CD4-positive, alpha-beta T cell treated with Interleukin-4 for 4 hours (primary cell): Measurements from ENCODE around the gene CINP.
"Not testable (repeated sequence)": the region's sequence is repeated elsewhere in the genome, so short reads cannot be mapped to it uniquely, and the experiment has no call there.

Experiments used
- DNase-seq: peaks from one replicate; pipeline ENCODE4 v3.0.0-alpha.2; 2020

The CINP gene

DNA sequence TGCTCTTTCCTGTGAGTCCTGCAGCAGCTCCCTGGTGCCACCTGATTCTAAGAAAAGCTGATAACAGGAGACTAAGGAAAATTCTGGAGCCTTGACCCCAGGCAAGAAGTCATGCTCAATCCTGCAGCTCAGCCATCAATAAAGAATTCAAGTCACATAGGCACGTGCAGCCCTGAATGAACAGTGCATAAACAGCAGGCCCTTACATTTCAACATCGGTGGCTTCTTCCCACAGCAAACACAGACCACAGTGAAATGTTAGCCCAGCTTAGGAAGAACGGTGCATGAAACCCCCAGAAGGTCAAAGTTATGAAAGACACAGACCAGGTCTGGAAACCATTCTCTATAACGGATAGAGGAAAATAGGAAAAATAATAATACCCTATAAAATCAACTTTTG lies 10.5 kb downstream of the CINP start:
- DNase-seq, result no peak

DNA sequence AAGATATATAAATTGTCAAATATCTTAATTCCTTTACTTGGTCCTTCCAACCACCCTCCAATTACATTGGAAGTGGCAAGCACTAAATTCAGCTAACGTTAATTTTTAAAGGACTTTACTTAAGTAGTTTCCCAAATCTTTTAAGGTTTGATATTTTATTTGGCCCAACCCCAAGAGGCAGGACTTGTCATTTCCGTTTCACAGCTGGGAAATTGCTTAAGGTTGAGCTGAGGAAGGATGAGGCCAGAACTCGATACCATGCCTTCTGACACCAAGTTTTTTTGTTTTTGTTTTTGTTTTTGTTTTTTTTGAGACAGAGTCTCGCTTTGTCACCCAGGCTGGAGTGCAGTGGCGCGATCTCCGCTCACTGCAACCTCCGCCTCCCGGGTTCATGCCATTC lies 11.1 kb downstream of the CINP start:
- not testable (repeated sequence) for DNase-seq

DNA sequence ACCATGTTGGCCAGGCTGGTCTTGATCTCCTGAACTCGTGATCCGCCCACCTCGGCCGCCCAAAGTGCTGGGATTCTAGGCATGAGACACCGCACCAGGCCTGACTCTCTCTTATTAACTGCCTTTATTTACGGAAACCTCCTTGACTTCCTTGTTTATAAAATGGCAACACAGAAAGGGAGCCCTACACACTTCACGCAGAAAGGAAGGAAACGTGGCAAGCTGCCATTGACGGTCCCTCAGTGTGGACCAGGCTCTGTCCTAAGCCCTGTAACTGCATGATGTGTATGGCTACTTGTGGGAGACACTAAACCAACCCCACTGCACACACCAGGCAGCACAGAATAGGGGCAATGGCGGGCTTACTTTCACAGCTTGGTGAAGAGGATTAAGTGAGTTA lies 11.7 kb downstream of the CINP start:
- DNase-seq, result no peak

DNA sequence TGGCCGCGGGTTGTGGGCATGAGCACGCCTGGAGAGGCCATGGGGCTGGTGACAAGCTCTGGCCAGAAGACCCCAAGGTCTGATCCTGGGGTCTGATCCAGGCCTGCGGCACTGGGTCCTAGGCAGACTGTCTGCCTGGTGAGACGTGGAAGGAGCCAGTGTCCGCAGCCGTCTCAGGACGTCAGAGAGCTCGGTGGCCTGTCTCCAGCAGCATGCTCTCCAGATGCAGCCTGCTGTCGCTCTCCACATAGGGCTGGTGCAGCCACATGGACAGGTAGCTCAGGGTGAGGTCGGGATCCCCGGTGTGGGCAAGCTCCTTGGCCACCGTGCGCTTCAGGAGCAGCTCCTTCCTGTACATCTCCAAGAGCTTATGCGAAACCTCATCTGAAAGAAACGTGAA lies 14.3 kb downstream of the CINP start:
- no peak for DNase-seq

DNA sequence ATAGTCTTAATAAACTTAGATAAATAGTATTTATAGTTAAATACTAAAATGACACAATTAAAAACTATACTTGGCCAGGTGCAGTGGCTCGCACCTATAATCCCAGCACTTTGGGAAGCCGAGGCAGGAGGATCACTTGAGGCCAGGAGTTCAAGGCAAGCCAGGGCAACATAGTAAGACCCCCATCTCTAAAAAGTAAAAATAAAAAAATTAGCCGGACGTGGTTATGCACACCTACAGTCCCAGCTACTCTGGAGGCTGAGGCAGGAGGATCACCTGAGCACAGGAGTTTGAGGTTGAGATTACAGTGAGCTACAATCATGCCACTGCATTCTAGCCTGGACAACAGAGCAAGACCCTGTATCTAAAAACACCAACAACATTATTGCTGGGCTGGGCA lies 16.0 kb downstream of the CINP start:
- no peak for DNase-seq

DNA sequence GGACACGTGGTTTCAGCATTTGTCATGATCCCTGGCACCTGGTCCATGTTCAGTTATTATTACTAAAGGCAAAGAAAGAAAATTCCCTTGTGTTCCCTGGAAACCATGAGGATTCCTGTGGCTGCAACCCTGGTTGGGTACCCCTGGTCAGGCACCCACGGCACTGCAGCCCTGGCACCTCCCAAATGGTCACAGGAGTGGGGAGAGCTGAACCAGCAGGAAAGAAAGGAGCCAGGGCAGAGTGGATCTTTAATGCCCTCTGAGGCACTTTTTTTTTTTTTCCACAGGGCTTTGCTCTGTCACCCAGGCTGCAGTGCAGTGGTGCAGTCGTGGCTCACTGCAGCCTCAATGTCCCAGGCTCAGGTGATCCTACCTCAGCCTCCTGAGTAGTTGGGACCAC lies 17.5 kb downstream of the CINP start:
- no peak for DNase-seq

DNA sequence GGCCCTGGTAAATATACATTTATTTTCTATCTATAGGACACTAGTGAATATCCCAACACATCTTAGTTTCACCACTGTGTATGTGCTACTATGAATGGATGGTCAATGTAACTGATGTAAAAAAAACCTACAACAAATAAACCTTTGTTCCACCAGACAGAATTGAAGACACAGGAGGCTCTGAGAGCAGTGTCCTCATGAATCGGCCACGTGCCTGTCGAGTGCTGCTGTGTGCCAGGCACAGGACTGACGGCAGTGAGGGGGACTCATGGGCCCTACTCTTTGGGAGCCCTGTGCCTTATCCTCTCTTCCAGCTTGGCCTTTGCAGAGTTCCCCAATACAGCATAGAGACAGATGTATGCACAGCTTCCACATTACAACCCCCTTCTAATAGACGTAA lies 18.2 kb downstream of the CINP start:
- no peak for DNase-seq

DNA sequence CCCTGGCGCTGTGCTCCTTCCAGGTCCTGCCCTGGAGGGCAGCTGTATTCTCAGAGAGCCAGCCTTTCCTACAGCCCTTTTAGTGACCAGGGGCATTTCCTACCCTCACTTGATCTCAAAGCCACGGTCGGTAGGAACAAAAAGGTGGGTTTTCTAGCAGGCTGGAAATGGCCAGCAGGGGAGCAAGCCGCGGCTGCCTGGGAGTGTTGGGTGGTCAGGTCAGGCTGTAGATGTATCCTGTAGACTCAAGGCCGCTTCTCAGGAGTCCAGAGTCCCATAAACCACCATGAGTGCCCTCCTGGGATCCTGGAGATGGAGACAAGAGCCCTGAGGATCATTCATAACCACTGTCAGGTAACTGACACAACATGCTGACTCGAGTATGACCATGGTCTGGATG lies 18.6 kb downstream of the CINP start:
- DNase-seq, result no peak

DNA sequence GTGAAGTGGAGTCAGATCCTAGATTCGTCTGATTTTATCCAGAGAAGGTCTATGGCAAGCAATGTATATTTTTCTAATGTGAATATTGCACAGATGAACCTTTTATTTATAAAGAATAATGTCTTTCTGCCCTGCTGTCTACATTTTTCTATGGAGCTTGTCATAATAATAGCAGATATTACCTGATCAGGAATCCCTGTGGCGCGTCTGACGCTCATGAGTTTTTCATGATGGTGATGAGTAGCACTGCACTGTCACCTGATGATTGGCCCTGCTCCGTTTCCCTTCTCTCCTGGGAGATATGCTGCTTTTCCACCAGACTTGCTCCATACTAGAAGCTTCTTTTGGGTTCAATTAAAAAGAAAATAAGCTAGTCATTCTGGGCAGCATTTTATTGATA lies 20.5 kb downstream of the CINP start:
- no peak for DNase-seq

DNA sequence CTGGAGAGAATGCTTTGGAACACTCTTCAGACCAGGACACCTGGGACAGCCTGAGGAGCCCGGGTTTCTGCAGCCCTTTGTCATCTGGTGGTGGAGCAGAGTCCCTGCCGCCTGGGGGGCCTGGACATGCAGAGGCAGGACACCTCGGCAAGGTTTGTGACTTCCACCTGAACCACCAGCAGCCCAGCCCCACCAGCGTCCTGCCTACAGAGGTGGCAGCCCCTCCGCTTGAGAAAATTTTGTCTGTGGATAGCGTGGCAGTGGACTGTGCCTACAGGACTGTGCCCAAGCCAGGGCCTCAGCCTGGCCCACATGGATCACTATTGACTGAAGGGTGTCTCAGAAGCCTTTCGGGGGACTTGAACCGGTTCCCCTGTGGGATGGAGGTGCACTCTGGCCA lies 21.1 kb downstream of the CINP start:
- no peak for DNase-seq

DNA sequence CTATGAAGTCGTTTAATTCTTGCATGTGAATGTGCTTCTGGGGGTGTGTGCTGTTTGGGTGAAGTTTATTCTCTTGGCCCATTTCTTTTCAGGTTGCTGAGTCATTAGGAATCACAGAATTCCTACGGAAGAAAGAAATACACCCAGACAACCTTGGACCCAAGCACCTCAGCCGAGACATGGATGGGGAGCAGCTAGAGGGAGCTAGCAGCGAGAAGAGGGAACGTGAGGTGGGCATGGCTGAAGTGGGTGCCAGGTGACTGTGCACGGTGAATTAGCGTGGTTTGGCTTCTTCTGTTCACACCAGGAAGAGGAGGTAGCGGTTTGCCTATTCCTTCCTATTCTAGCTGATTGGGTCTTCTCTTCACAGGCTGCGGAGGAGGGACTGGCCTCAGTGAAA lies 24.0 kb downstream of the CINP start:
- DNase-seq, result no peak

DNA sequence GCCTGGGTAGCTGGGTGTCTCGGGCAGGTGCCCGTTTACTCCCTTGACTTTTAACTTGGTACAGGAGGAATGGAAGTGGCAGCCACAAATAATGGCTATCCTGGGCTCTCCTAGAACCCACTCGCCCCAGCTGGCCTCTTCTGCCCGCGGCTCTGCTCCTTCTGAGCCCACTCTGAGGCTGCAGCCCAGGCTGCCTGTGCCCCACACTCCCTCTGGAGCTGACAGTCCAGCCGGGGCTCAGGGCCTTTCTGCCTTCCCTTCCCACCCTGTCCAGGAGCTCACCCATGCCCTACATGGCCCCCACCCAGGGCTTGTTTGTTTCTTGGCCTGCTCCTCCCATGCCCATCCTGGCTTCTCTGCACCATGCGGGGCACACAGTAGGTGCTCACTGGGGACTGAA lies 27.5 kb downstream of the CINP start:
- DNase-seq, result no peak

DNA sequence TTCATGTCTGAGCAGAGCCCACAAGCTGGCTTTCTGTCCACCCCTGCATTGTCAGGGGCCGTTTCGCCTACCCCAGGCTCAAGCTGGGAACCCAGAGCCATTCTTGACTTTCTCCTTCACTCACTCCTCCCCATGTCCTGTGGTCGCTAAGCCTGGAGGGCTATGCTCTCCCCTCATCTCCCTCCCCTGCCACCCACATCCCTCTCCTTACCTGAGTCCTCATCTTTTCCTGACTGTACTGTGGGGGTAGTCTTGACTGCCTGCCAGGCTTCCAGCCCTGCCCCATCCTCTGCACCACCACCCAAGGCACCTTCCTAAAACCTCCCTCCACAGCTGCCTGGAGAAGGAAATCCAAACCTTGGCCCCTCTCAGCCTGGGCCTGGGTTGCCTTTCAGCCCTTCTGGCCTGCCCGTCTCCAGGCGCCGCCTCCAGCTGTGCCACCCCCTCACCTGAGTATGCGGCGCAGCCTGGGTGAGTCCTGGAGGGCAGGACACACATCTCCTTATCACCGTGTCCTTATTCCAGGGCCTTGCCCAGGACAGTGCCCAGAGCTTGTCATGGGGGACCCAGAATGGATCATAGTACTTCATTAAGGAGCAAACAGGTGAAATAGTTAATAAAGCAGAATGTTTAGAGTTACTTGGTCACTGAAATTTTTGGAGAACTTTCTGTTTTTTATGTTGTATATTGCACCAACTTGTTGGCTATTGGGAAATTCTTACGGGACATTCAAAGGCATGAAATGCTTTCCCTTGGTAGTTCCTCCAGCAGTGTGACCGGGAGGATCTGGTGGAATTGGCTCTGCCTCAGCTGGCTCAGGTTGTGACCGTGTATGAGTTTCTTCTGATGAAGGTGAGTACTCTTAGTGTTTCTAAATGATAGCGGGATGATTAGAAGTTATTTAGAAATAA lies 28.6 kb downstream of the CINP start:
- no peak for DNase-seq

DNA sequence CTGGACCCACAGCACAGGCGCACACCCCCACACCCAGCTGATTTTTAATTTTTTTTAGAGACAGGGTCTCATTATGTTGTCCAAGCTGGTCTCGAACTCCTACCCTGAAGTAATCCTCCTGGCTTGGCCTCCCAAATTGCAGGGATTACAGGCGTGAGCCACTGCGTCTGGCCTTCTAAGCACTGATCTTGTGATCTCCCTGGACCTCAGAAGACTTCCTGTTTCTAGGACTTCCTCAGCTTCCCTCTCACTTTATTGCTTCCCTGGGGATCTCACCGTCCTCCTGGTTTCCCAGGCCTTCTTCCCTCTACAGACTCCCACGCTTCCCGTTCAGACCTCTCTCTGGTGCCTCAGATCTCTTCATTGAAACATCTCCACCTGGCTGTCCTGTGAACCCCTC lies 29.3 kb downstream of the CINP start:
- no peak for DNase-seq

DNA sequence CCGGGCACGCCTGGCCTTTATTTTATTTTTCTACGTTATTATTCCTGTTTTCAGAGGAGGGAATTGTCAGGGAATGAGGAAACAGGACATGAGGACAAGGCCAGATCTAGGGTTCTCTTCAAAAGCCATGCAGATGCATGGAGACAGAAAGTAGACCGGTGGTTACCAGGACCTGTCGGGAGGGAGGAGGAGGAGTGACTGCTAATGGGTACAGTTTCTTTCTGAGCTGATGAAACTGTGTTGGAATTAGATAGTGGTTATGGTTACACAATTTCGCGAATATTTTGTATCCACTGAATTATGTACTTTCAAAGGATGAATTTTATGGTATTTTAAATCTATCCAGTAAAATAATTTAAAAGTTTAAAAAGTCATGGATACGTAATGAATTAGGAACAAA lies 31.9 kb downstream of the CINP start:
- no peak for DNase-seq

DNA sequence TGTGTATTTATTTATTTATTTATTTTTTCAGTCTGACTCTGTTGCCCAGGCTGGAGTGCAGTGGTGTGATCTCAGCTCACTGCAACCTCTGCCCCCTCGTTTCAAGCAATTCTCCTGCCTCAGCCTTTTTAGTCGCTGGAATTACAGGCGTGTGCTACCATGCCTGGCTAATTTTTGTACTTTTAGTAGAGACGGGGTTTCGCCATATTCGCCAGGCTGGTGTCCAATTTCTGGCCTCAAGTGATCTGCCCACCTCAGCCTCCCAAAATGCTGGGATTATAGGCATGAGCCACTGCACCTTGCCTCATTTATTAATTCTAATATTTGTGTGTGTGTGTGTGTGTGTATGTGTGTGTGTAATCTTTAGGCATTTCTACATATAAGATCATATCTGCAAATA lies 33.3 kb downstream of the CINP start:
- DNase-seq, result not testable (repeated sequence)

DNA sequence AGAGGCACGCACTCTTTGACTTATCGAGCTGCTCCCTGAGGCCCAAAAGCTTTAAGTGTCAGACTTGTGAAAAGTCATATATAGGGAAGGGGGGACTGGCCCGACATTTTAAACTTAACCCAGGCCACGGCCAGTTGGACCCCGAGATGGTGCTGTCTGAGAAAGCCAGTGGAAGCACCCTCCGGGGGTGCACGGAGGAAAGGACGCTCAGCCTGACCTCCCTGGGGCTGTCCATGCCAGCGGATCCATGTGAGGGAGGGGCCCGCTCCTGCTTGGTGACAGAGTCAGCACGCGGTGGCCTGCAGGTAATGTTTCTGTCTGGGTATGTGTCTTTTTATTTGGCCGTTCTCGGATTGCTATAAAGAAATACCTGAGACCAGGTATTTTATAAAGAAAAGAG lies 36.1 kb downstream of the CINP start:
- no peak for DNase-seq

DNA sequence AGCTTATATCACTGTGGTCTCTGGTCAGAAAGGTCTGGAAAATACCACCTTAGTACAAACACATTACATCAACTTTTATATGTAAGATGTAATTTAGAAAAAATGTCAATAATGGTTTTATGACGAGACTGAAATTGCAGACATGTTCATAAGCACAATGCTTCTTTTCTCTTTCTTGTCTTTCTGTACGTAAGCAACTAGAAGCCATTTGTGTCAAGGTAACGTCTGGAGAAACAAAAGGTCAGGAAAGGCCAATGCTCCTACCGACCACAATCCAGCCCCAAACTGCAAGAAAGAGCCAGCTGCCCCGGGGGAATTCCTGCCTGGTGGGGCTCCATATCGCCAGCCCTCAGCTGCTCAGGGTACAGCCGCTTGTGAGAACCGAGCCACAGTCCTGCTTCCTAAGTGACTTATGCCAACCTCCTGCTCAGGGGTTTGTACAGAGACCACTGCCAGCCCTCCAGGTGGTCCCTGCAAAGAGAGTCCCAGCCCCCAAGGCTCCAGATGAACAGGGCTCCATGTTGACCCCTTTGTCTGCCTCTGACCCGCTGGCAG lies 36.8 kb downstream of the CINP start:
- no peak for DNase-seq

DNA sequence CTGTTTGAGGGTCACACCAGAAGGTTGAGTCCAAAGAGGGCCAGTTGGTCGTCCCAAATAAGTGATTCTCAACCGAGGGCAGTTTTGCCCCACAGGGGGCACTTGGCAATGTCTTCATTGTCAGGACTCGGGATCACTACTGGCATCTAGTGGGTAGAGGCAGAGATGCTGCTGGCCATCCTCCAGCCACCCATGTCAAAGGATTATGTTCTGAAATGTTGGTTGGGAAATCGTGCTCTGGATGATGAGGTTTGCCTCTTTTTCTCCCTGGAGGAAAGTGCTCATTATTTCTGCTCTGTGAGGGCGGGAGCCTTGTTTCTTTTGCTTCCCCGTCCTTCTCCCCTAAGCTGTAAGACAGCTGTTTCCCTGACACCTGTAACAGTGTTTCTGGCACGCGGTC lies 39.6 kb downstream of the CINP start:
- peak; percentile 26 for DNase-seq

DNA sequence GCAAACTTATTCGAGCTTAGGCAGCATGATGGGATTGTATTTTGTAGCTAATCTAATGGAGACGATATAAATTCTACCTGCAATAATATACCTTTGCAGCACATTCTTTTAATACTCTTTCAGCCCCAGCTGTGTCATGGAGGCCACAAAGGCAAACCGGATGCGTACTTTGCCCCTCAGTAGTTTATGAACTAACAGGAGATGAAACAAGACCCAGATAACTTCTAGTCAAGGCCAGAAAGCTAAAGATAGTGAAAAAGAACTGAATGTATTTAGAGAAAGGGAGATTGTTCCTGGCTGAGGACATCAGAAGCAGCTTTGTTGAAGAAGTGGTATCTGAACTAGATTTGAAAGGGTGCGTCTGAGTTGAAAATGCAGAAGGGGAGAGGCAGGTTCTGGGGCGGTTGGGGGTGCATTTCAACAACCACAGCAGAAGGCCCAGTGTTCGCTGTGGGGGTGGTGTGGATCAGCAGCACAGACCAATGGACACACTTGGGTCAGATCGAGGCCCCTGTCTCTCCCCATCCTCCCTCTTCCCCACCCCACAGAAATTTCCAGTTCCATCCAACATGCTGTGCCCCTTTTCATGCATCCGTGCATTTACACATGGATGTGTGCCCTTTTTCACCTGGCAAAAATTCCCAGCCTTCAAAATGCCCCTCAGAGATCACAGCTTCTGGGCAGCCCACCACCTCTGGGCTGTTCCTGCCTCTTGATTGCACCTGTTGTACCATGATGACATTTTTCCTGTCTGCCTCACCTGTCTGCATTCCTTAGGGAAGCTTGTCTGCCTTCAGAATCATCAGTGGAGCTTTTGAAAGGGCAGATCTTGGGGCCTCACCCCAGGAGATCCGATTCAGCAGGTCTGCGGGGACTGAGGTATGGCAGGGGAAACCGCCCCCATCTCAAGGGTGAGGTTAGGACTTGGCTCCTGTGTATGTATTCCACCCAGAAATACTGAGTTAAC lies 41.0 kb downstream of the CINP start:
- DNase-seq, result no peak

DNA sequence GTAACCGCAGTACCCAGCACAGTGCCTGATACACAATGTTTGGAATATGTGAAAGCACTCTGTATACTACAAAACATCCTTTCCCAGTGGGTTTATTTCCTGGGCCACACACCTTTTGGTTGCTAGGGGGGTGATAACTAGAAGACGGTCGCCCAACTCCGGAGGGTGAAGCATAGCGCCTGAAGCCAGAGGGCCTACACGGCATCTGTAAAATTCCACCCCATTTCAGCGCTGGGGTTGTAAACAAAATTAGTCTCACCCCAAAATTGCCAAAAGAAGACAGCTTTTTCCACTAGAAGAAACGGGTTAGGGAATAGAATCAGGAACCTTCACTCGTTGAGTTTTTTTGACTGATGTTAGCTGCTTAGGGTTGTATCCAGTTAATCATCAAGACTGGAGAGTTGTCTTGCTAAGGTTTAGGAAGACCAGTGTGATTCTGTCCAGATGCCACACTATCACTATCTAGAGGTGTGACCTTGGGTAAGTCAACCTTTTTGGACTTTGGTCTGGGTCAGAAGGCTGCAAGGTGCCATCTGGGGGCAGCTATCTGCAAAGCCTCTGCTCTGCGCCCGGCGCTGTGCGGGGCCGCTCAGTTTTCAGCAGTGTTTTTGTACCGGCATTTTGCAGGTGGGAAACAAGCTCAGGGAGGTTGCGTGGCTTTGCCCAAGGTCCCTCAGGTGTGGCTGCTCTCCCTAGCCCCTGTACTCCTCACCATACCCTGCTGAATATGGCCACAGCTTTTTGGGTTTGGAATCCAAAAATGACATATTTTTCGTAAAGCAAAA lies 41.8 kb downstream of the CINP start:
- DNase-seq, result no peak

DNA sequence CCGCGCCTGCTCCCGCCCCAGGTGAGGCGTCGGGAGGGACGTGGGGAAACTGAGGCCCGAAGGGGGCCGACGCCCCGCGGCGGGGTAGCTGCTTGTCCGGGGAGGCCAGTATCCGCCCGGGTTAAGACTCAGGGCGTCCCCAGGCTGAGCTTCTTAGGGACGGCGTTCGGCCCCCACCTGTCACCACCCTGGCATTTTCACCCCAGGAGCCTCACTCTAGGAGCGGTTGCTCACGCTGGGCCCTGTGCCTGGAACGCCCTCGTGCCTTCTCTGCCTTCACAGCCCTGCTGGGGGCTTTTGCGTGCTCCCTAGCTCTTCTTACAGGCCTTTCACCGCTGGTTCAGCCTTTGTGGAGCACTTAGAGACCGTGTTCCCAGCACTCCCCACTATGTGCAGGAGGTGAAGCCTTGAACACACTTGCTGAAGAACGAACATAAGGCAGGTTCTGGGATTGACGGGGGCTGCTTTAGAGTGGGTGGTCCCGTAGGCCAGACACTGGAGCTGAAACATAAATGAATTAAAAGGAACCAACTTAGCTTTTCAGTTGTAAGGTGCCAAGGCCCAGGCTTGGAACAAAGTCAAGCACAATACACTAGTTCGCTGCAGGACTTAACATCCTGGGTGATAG lies 42.5 kb downstream of the CINP start:
- peak; percentile 35 for DNase-seq
